GM12865 (cell line): ENCODE results near the gene IFNK.

Experiments used
- DNase-seq: peaks from one replicate; pipeline ENCODE4 v3.0.0; 2010; ENCODE audit warnings: low read depth
- H3K4me3 ChIP-seq: 2 replicates; pipeline ENCODE4 v1.5.1; 2011; ENCODE audit warnings: mild to moderate bottlenecking, low read depth, low read length, control low read depth
- CTCF ChIP-seq: IDR thresholded peaks from 2 replicates; pipeline ENCODE4 v1.5.1; 2011; ENCODE audit warnings: low read length, control low read depth, low read depth, inconsistent platforms; ENCODE audit not compliant: insufficient read depth; ENCODE audit errors: missing control alignments

IFNK gene

GRCh38 chr9:27506981-27507380, 17.1 kb upstream of the IFNK start:
- DNase-seq = no peak
- no peak for TF ChIP-seq CTCF

GRCh38 chr9:27510780-27511179, 13.3 kb upstream of the IFNK start:
- H3K4me3 ChIP-seq = no peak overlapping the region
- TF ChIP-seq CTCF = no peak
- DNase-seq = no peak

More at GRCh38 chr9:27506981-27507380, 17.1 kb upstream of the IFNK start:
- H3K4me3 ChIP-seq = no peak overlapping the region

- no peak overlapping the region for H3K4me3 ChIP-seq
- DNase-seq = no peak
- no peak for TF ChIP-seq CTCF
Observed at GRCh38 chr9:27511771-27512170, 12.3 kb upstream of the IFNK start.

- no peak for TF ChIP-seq CTCF
- DNase-seq = no peak
- H3K4me3 ChIP-seq = no peak overlapping the region
Observed at GRCh38 chr9:27514551-27514950, 9.5 kb upstream of the IFNK start.

GRCh38 chr9:27518006-27518405, 6.1 kb upstream of the IFNK start:
- no peak overlapping the region for H3K4me3 ChIP-seq
- DNase-seq = no peak
- no peak for TF ChIP-seq CTCF

GRCh38 chr9:27518809-27519208, 5.3 kb upstream of the IFNK start:
- no peak for DNase-seq
- TF ChIP-seq CTCF = no peak
- H3K4me3 ChIP-seq = no peak overlapping the region
